Hepatocyte (in vitro differentiated cells): ENCODE results near the gene REG3G. TPM values are rescaled to one million over a fixed set of nuclear protein-coding genes. Genes with fewer than 3 reads are reported as not detected.
A peak's percentile ranks its signal among the peaks of the same experiment; 100 is the strongest.

Source experiments
- DNase-seq: peaks from one replicate; pipeline ENCODE4 v3.0.0-alpha.2; 2016; ENCODE audit warnings: low spot score
- H2AFZ ChIP-seq: fragments of 200-600 bp; sonication (generic); 2 replicates; pipeline ENCODE4 v1.6.0; 2016; ENCODE audit warnings: antibody characterized with exemption, mild to moderate bottlenecking
- H3K27ac ChIP-seq: fragments of 200-600 bp; sonication (generic); 2 replicates; pipeline ENCODE4 v1.5.1; 2016; ENCODE audit warnings: mild to moderate bottlenecking
- H3K27me3 ChIP-seq: fragments of 200-600 bp; sonication (generic); 2 replicates; pipeline ENCODE4 v1.6.1; 2016
- H3K36me3 ChIP-seq: fragments of 200-600 bp; sonication (generic); replicated peaks from 2 replicates; pipeline ENCODE4 v1.5.1; 2016; ENCODE audit warnings: low read depth; ENCODE audit not compliant: insufficient read depth
- H3K4me1 ChIP-seq: fragments of 200-600 bp; sonication (generic); 2 replicates; pipeline ENCODE4 v1.5.1; 2016; ENCODE audit warnings: mild to moderate bottlenecking, moderate library complexity; ENCODE audit not compliant: insufficient read depth
- H3K4me2 ChIP-seq: fragments of 200-600 bp; sonication (generic); 2 replicates; pipeline ENCODE4 v1.6.0; 2016
- H3K4me3 ChIP-seq: fragments of 200-600 bp; sonication (generic); 2 replicates; pipeline ENCODE4 v1.5.1; 2016; ENCODE audit warnings: mild to moderate bottlenecking
- H3K79me2 ChIP-seq: fragments of 200-600 bp; sonication (generic); 2 replicates; pipeline ENCODE4 v1.6.0; 2017; ENCODE audit warnings: mild to moderate bottlenecking
- H3K9me2 ChIP-seq: fragments of 200-600 bp; sonication (generic); replicated peaks from 2 replicates; pipeline ENCODE4 v1.6.0; 2017; ENCODE audit warnings: mild to moderate bottlenecking; ENCODE audit not compliant: insufficient read depth
- H3K9me3 ChIP-seq: fragments of 200-600 bp; sonication (generic); 2 replicates; pipeline ENCODE4 v1.5.1; 2016; ENCODE audit warnings: low read depth, mild to moderate bottlenecking
- H4K20me1 ChIP-seq: fragments of 200-600 bp; sonication (generic); 2 replicates; pipeline ENCODE4 v1.6.0; 2016; ENCODE audit warnings: mild to moderate bottlenecking; ENCODE audit not compliant: insufficient read depth, poor library complexity, severe bottlenecking
- CTCF ChIP-seq: fragments of 200-600 bp; sonication (generic); IDR thresholded peaks from 2 replicates; pipeline ENCODE4 v1.5.1; 2016; ENCODE audit warnings: antibody characterized with exemption, mild to moderate bottlenecking; ENCODE audit not compliant: poor library complexity
- EZH2 ChIP-seq: fragments of 200-600 bp; sonication (generic); IDR thresholded peaks from 2 replicates; pipeline ENCODE4 v1.6.1; 2016; ENCODE audit warnings: antibody characterized with exemption, mild to moderate bottlenecking, borderline replicate concordance
- EZH2phosphoT487 ChIP-seq: fragments of 200-600 bp; sonication (generic); IDR thresholded peaks from one replicate; pipeline ENCODE4 v1.6.1; 2018; ENCODE audit warnings: antibody characterized with exemption, mild to moderate bottlenecking, low read depth, moderate library complexity; ENCODE audit not compliant: unreplicated experiment, severe bottlenecking
- WGBS: methylation state at CpG from one replicate; pipeline ENCODE4 v1.1.6; 2016; ENCODE audit warnings: low lambda C conversion rate; ENCODE audit errors: missing lambda C conversion rate; 5-methylcytosine and 5-hydroxymethylcytosine counted together
- polyA plus RNA-seq: library from polyadenylated mRNA; unstranded; fragments of >200 nt; fragmentation: Nextera tagmentation; extraction: Ambion mirVana; gene quantifications from 2 replicates; pipeline ENCODE4 v1.2.1, GENCODE V29; 2016
- total RNA-seq: library from RNA; depleted of rRNA; stranded (reverse); fragments of >200 nt; gene quantifications from 2 replicates; pipeline ENCODE4 v1.2.3, GENCODE V29; 2014

Gene REG3G
- total and polyA plus RNA-seq, 2 experiments from 2014 or later = 0.30 to 1.3 TPM

GRCh38 chr2:78979380-78980151 is 45.9 kb upstream of the REG3G start:
- Histone ChIP-seq H3K4me2 (no peak overlapping the region), H3K36me3 (no peaks in the 10 kb centered on the region), H3K9me3 (no peaks in the 10 kb centered on the region), H3K79me2 (no peaks in the 10 kb centered on the region), H3K9me2 (no peaks in the 10 kb centered on the region), H3K27ac (no peak overlapping the region), H4K20me1 (no peaks in the 10 kb centered on the region), H3K27me3 (no peaks in the 10 kb centered on the region), H3K4me1 (no peaks in the 10 kb centered on the region), H2AFZ (no peak overlapping the region), H3K4me3 (no peak overlapping the region)
- TF ChIP-seq EZH2 (no peak), CTCF (peak; percentile 95)
- peak; percentile 84 for DNase-seq
- WGBS = 43% methylated on average over 9 of the region's 9 CpGs

- no peaks in the 10 kb centered on the region for H3K9me3 ChIP-seq
- no peak for TF ChIP-seq EZH2
- TF ChIP-seq EZH2phosphoT487 = no peak
- no peak for TF ChIP-seq CTCF
- 71% methylated on average over 1 of the region's 1 CpG for WGBS
- H3K4me3 ChIP-seq = no peak overlapping the region
- no peaks in the 10 kb centered on the region for H3K27me3 ChIP-seq
- no peaks in the 10 kb centered on the region for H3K36me3 ChIP-seq
- DNase-seq = no peak
- no peak overlapping the region for H3K4me2 ChIP-seq
- H4K20me1 ChIP-seq = no peaks in the 10 kb centered on the region
- H3K9me2 ChIP-seq = no peaks in the 10 kb centered on the region
- no peak overlapping the region for H2AFZ ChIP-seq
- no peaks in the 10 kb centered on the region for H3K4me1 ChIP-seq
- H3K27ac ChIP-seq = no peak overlapping the region
- no peaks in the 10 kb centered on the region for H3K79me2 ChIP-seq
These were observed 45.4 kb upstream of the REG3G start for GRCh38 chr2:78980152-78980465.

- Histone ChIP-seq H3K4me2 (no peak overlapping the region), H3K36me3 (no peaks in the 10 kb centered on the region), H4K20me1 (no peaks in the 10 kb centered on the region), H3K4me3 (no peak overlapping the region), H3K27me3 (no peaks in the 10 kb centered on the region), H2AFZ (no peak overlapping the region), H3K27ac (no peak overlapping the region), H3K9me3 (no peaks in the 10 kb centered on the region), H3K4me1 (no peaks in the 10 kb centered on the region), H3K9me2 (no peaks in the 10 kb centered on the region), H3K79me2 (no peaks in the 10 kb centered on the region)
- no peak for DNase-seq
- 73% methylated on average over 4 of the region's 4 CpGs for WGBS
- TF ChIP-seq EZH2phosphoT487 (no peak), EZH2 (no peak), CTCF (no peak)
These were observed 44.6 kb upstream of the REG3G start for GRCh38 chr2:78980871-78981270.
